IPS DF 6.9 (cell line): ENCODE measurements around the gene RELT.

Experiments used
- DNase-seq: peaks from one replicate; pipeline ENCODE4 v3.0.0-alpha.2; 2013; ENCODE audit warnings: low read depth, low spot score
- H3K27ac ChIP-seq: one replicate; pipeline ENCODE4 v1.5.1; 2013; ENCODE audit warnings: low read length, control low read depth
- H3K27me3 ChIP-seq: 2 replicates; pipeline ENCODE4 v1.6.1; 2013; ENCODE audit warnings: mild to moderate bottlenecking, low read length; ENCODE audit not compliant: control insufficient read depth, insufficient read depth
- H3K36me3 ChIP-seq: 2 replicates; pipeline ENCODE4 v1.6.1; 2013; ENCODE audit warnings: low read length; ENCODE audit not compliant: control insufficient read depth, insufficient read depth
- H3K4me1 ChIP-seq: 2 replicates; pipeline ENCODE4 v1.6.1; 2013; ENCODE audit warnings: low read length; ENCODE audit not compliant: control insufficient read depth, insufficient read depth
- H3K4me3 ChIP-seq: 2 replicates; pipeline ENCODE4 v1.5.1; 2013; ENCODE audit warnings: mild to moderate bottlenecking, low read length
- H3K9me3 ChIP-seq: 2 replicates; pipeline ENCODE4 v1.6.1; 2013; ENCODE audit warnings: low read length, inconsistent platforms; ENCODE audit not compliant: control insufficient read depth, insufficient read depth
- WGBS: extraction: QIAGEN DNeasy Blood & Tissue Kit; methylation state at CpG from one replicate; pipeline ENCODE4 v1.1.7; 2013; ENCODE audit warnings: mixed read lengths, missing lambda C conversion rate; ENCODE audit not compliant: insufficient read length, insufficient coverage; 5-methylcytosine and 5-hydroxymethylcytosine counted together

RELT gene

GRCh38 chr11:73376803-73377629, 817 bp downstream of the RELT start:
- H3K9me3 ChIP-seq = no peaks in the 10 kb centered on the region
- no peaks in the 10 kb centered on the region for H3K27me3 ChIP-seq
- no CpG with 5 or more reads among the region's 56 CpGs for WGBS
- no peak overlapping the region for H3K27ac ChIP-seq
- H3K4me3 ChIP-seq = peak overlapping the region; percentile 87; the same call in 1 of the 2 replicates
- H3K4me1 ChIP-seq = peaks cover 3% of the 10 kb centered on the region
- DNase-seq = no peak
- no peaks in the 10 kb centered on the region; the same call in 1 of the 2 replicates for H3K36me3 ChIP-seq

- Histone ChIP-seq H3K27ac (no peak overlapping the region), H3K4me1 (peaks cover 3% of the 10 kb centered on the region), H3K27me3 (no peaks in the 10 kb centered on the region), H3K4me3 (no peak overlapping the region), H3K9me3 (no peaks in the 10 kb centered on the region), H3K36me3 (no peaks in the 10 kb centered on the region; the same call in 1 of the 2 replicates)
- WGBS = no CpG with 5 or more reads among the region's 10 CpGs
- DNase-seq = no peak
These were observed 3.1 kb downstream of the RELT start for GRCh38 chr11:73379189-73379880.

DNA sequence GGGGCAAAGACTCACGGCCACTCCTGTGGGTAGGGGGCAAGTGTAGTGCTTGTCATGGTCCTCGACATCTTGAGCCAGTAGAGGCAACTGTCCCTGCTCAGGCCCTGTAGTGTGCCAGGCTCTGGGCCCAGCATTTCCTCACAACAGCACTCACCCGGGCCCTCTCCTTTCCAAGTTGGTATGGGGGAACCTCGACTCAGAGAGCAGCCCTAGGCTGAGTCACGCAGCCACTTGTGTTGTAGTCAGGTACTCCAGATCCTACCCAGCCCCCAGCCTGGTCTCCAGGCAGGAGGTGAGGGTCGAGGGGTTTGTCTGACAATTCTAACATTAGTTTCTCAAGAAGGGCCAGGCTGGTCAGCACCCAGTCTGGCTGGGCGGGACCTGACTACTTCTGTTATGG, 4.1 kb downstream of the RELT start:
- Histone ChIP-seq H3K4me3 (no peak overlapping the region), H3K4me1 (peaks cover 3% of the 10 kb centered on the region)
- no CpG with 5 or more reads among the region's 7 CpGs for WGBS

GRCh38 chr11:73380897-73381410, 4.8 kb downstream of the RELT start:
- no peak for DNase-seq
- no CpG with 5 or more reads among the region's 4 CpGs for WGBS
- H3K4me1 ChIP-seq = peaks cover 2% of the 10 kb centered on the region; the same call in 1 of the 2 replicates

More for the DNA sequence above, 4.1 kb downstream of the RELT start:
- H3K36me3 ChIP-seq = no peaks in the 10 kb centered on the region; the same call in 1 of the 2 replicates
- H3K9me3 ChIP-seq = no peaks in the 10 kb centered on the region
- H3K27me3 ChIP-seq = no peaks in the 10 kb centered on the region
- DNase-seq = no peak
- H3K27ac ChIP-seq = no peak overlapping the region

GRCh38 chr11:73381589-73381988, 5.4 kb downstream of the RELT start:
- H3K4me3 ChIP-seq = no peak overlapping the region
- WGBS = no CpG with 5 or more reads among the region's 6 CpGs
- H3K36me3 ChIP-seq = no peaks in the 10 kb centered on the region; the same call in 1 of the 2 replicates
- H3K9me3 ChIP-seq = no peaks in the 10 kb centered on the region
- no peak overlapping the region for H3K27ac ChIP-seq
- DNase-seq = no peak
- H3K27me3 ChIP-seq = no peaks in the 10 kb centered on the region
- peaks cover 2% of the 10 kb centered on the region; the same call in 1 of the 2 replicates for H3K4me1 ChIP-seq

More at GRCh38 chr11:73380897-73381410, 4.8 kb downstream of the RELT start:
- no peak overlapping the region for H3K4me3 ChIP-seq
- H3K36me3 ChIP-seq = no peaks in the 10 kb centered on the region; the same call in 1 of the 2 replicates
- H3K27me3 ChIP-seq = no peaks in the 10 kb centered on the region
- H3K9me3 ChIP-seq = no peaks in the 10 kb centered on the region
- no peak overlapping the region for H3K27ac ChIP-seq

GRCh38 chr11:73382183-73382582, 6.0 kb downstream of the RELT start:
- Histone ChIP-seq H3K4me3 (no peak overlapping the region), H3K27me3 (no peaks in the 10 kb centered on the region), H3K27ac (no peak overlapping the region), H3K4me1 (peaks cover 2% of the 10 kb centered on the region; the same call in 1 of the 2 replicates), H3K9me3 (no peaks in the 10 kb centered on the region), H3K36me3 (no peaks in the 10 kb centered on the region)
- no CpG with 5 or more reads among the region's 7 CpGs for WGBS
- no peak for DNase-seq

DNA sequence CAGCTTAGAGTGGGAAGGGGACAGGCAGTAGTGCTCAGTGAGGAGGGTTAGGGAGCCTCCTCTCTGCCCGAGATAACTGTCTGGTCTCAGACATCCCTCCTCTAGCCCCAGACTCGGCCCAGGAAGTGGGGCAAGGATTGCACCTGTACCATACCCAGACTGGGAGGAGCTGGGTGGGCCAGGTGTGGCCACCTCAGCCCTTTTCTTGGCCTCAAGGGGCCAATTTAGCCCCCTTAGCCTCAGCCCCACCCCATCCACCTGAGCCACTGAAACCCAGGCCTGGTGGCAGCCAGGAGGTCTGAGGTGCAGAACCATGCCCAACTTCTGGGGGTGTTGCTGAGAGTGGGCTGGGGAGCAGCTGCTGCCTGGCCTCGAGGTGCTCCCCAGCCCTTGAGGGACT, 6.5 kb downstream of the RELT start:
- DNase-seq = no peak
- WGBS = no CpG with 5 or more reads among the region's 3 CpGs
- H3K4me3 ChIP-seq = no peak overlapping the region
- no peaks in the 10 kb centered on the region for H3K27me3 ChIP-seq
- H3K27ac ChIP-seq = no peak overlapping the region
- no peaks in the 10 kb centered on the region for H3K4me1 ChIP-seq
- H3K9me3 ChIP-seq = no peaks in the 10 kb centered on the region
- no peaks in the 10 kb centered on the region for H3K36me3 ChIP-seq

DNA sequence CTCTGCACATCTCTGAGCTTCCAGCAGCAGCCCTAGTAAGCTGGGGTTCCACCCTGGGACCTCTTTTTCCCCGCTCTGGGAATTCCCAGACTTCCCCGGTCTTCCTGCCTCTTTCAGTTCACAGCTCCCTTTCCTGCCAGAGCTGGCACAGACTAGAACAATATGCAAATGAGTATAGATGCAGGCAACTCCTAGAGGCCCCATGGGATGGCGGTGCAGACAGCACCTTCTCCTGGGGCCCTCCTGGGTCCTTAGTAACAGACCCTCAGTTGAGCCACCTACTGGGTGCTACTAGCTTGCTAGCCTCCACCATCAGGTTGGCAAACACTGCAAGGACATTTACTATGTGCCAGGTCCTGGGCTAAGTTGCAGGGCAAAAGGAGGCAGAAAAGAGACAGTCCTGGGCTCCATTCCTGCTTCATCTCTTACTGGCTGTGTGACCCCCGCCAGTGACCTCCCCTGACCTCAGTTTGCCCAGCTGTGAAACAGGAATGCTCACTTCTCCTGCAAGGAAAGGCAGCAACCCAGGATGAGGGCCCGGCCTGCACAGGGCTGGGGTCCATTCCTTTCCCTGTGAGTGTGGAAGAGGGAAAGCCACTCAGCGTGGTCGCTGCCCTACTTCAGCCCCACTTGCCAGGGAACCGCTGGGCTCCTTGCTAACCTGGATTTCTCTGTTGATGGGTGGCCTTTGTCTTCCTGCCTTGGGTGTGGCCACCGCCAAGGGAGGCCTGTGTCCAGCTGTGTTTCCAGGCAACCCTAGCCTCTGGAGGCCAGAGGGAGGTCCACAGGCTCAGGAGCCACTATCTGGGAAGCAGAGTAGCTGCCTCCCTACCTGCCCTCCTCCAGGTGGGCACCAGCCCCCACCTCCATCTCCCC, 7.3 kb downstream of the RELT start:
- H3K4me1 ChIP-seq = no peaks in the 10 kb centered on the region
- H3K36me3 ChIP-seq = no peaks in the 10 kb centered on the region
- H3K27me3 ChIP-seq = no peaks in the 10 kb centered on the region
- no peak overlapping the region for H3K27ac ChIP-seq
- WGBS = no CpG with 5 or more reads among the region's 9 CpGs
- no peak overlapping the region for H3K4me3 ChIP-seq
- no peaks in the 10 kb centered on the region for H3K9me3 ChIP-seq
- DNase-seq = no peak

GRCh38 chr11:73384125-73384441, 7.9 kb downstream of the RELT start:
- no peak for DNase-seq
- no peaks in the 10 kb centered on the region for H3K4me1 ChIP-seq
- no peaks in the 10 kb centered on the region for H3K9me3 ChIP-seq
- WGBS = no CpG with 5 or more reads among the region's 7 CpGs
- H3K4me3 ChIP-seq = no peak overlapping the region
- no peaks in the 10 kb centered on the region for H3K36me3 ChIP-seq
- no peak overlapping the region for H3K27ac ChIP-seq
- no peaks in the 10 kb centered on the region for H3K27me3 ChIP-seq

DNA sequence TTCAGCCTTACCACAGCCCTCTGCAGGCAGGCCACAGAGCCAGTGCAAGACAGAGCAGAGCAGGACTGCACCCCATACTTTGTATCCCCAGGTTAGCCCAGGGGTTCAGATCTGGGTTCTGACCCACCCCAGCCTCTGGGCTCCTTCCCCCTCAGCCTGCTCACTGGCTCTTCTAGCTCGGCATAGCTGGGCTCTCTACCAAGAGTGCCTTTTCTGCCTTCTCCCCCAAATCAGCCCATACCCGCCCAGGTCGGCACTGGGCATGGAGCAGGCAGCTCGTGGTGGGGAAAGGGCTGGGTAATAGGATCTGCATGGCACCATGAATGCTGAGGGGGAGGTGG, 8.3 kb downstream of the RELT start:
- Histone ChIP-seq H3K27ac (no peak overlapping the region), H3K4me1 (no peaks in the 10 kb centered on the region), H3K4me3 (no peak overlapping the region), H3K27me3 (no peaks in the 10 kb centered on the region), H3K36me3 (no peaks in the 10 kb centered on the region), H3K9me3 (no peaks in the 10 kb centered on the region)
- no CpG with 5 or more reads among the region's 4 CpGs for WGBS
- no peak for DNase-seq
